ENCODE results near the gene TCEAL9. TPM values are rescaled to one million over a fixed set of nuclear protein-coding genes. Genes with fewer than 3 reads are reported as not detected.
"Not testable (repeated sequence)": the region's sequence is repeated elsewhere in the genome, so short reads cannot be mapped to it uniquely, and the experiment has no call there.

The TCEAL9 gene
- polyA plus RNA-seq (2014; cell fraction: cytosol; rRNA removed): 35.8 and 54.6 TPM in 2 replicates
- 20.7 and 32.7 TPM in 2 replicates for polyA plus RNA-seq (2014; cell fraction: nucleus; rRNA removed)

- peak; percentile 66 for DNase-seq (ENCODE audit: low spot score)
These were observed at the start of gene TCEAL9 for GRCh38 chrX:103356130-103356798. Gene TCEAL9, plus strand, starts transcription at chrX:103356506. Its CDS starts 1,179 bp downstream, at chrX:103357685.

GRCh38 chrX:103309860-103310554 lies 46.3 kb upstream of the TCEAL9 start:
- DNase-seq (ENCODE audit: low spot score): no peak

- peak; percentile 52 for DNase-seq (ENCODE audit: low spot score)
These were observed 45.5 kb upstream of the TCEAL9 start, which contains the start of gene BEX2 for GRCh38 chrX:103310555-103311398. Gene BEX2, minus strand, starts transcription at chrX:103310990. Its CDS starts 1,014 bp downstream, at chrX:103309976.

- no peak for DNase-seq (ENCODE audit: low spot score)
These were observed 44.9 kb upstream of the TCEAL9 start for GRCh38 chrX:103311399-103311780.

- peak; percentile 61 for DNase-seq (ENCODE audit: low spot score)
These were observed 26.3 kb upstream of the TCEAL9 start, which contains the start of gene TCEAL7 for GRCh38 chrX:103329991-103330390. Gene TCEAL7, plus strand, starts transcription at chrX:103330239. Its CDS starts 1,165 bp downstream, at chrX:103331404.

- DNase-seq (ENCODE audit: low spot score): peak; percentile 45
These were observed 25.5 kb upstream of the TCEAL9 start for GRCh38 chrX:103330681-103331288.

GRCh38 chrX:103338663-103339062 lies 17.6 kb upstream of the TCEAL9 start:
- no peak for DNase-seq (ENCODE audit: low spot score)

GRCh38 chrX:103343105-103343504 lies 13.2 kb upstream of the TCEAL9 start:
- DNase-seq (ENCODE audit: low spot score): peak; percentile 15

GRCh38 chrX:103344606-103345005 lies 11.7 kb upstream of the TCEAL9 start:
- DNase-seq (ENCODE audit: low spot score): no peak

- no peak for DNase-seq (ENCODE audit: low spot score)
These were observed 8.5 kb upstream of the TCEAL9 start for GRCh38 chrX:103347682-103348397.

- DNase-seq (ENCODE audit: low spot score): no peak
These were observed 552 bp downstream of the TCEAL9 start for GRCh38 chrX:103356858-103357257.

- no peak for DNase-seq (ENCODE audit: low spot score)
These were observed 1.6 kb downstream of the TCEAL9 start for GRCh38 chrX:103357871-103358270.

GRCh38 chrX:103359605-103360004 lies 3.3 kb downstream of the TCEAL9 start:
- DNase-seq (ENCODE audit: low spot score): not testable (repeated sequence)

GRCh38 chrX:103360092-103360491 lies 3.8 kb downstream of the TCEAL9 start:
- no peak for DNase-seq (ENCODE audit: low spot score)

- no peak for DNase-seq (ENCODE audit: low spot score)
These were observed 4.6 kb downstream of the TCEAL9 start for GRCh38 chrX:103360916-103361315.

GRCh38 chrX:103361798-103362197 lies 5.5 kb downstream of the TCEAL9 start:
- no peak for DNase-seq (ENCODE audit: low spot score)

- DNase-seq (ENCODE audit: low spot score): no peak
These were observed 6.2 kb downstream of the TCEAL9 start for GRCh38 chrX:103362474-103362873.

- no peak for DNase-seq (ENCODE audit: low spot score)
These were observed 6.7 kb downstream of the TCEAL9 start for GRCh38 chrX:103363046-103363445.

GRCh38 chrX:103367502-103367901 lies 11.2 kb downstream of the TCEAL9 start:
- no peak for DNase-seq (ENCODE audit: low spot score)

GRCh38 chrX:103369479-103369878 lies 13.2 kb downstream of the TCEAL9 start:
- DNase-seq (ENCODE audit: low spot score): no peak

- no peak for DNase-seq (ENCODE audit: low spot score)
These were observed 16.6 kb downstream of the TCEAL9 start for GRCh38 chrX:103372886-103373285.
